B cell (primary cell): ENCODE results near the gene EHMT2. TPM values are rescaled to one million over a fixed set of nuclear protein-coding genes. Genes with fewer than 3 reads are reported as not detected.
"Not testable (repeated sequence)": the region's sequence is repeated elsewhere in the genome, so short reads cannot be mapped to it uniquely, and the experiment has no call there.

ENCODE experiments used
- ATAC-seq: fragments of 200-7000 bp; cut with Tn5 transposase; one replicate; pipeline ENCODE4 v1.10.0; 2021; ENCODE audit warnings: low read depth, mild to moderate bottlenecking, moderate number of reproducible peaks, moderate library complexity
- CTCF ChIA-PET: fragments of 350-600 bp; sonication (Branson Sonifier 250); formaldehyde crosslinking; loops from one replicate; lab custom pipeline; 2021; ENCODE audit warnings: antibody characterized with exemption, inconsistent platforms; lab: Charles Lee
- POLR2A ChIA-PET: fragments of 350-600 bp; sonication (Branson Sonifier 250); formaldehyde crosslinking; loops from one replicate; lab custom pipeline; 2021; ENCODE audit warnings: antibody characterized with exemption; lab: Charles Lee
- DNase-seq: peaks from one replicate; pipeline ENCODE4 v3.0.0; 2013
- H2AFZ ChIP-seq: 2 replicates; pipeline ENCODE4 v1.6.1; 2012; ENCODE audit warnings: mild to moderate bottlenecking, low read depth, low read length; ENCODE audit not compliant: insufficient read depth, poor library complexity, severe bottlenecking
- H3K27ac ChIP-seq, 2 donors: 1 replicate in 1 of 2; 2 replicates in 1 of 2; pipeline ENCODE4 v1.5.1; 2012 to 2013; ENCODE audit warnings: low read length in 2 of 2, mild to moderate bottlenecking in 2 of 2, moderate library complexity in 1 of 2
- H3K27me3 ChIP-seq, 4 experiments: fragments of 200-600 bp in 1 of 4; sonication (generic) in 1 of 4; replicated peaks in 1 of 4; 1 replicate in 2 of 4; 2 replicates in 2 of 4; pipeline versions ENCODE4 v1.6.1 to v1.7.0; 2013 to 2016; ENCODE audit warnings: low read length in 3 of 4, mild to moderate bottlenecking in 2 of 4, mixed read lengths in 1 of 4, moderate library complexity in 1 of 4; ENCODE audit not compliant: insufficient read depth in 4 of 4, control insufficient read depth in 3 of 4; ENCODE audit errors: control extremely low read depth in 1 of 4
- H3K36me3 ChIP-seq, 2 experiments: replicated peaks in 1 of 2; 1 replicate in 1 of 2; 2 replicates in 1 of 2; pipeline versions ENCODE4 v1.6.1 to v1.7.1; 2013; ENCODE audit warnings: low read length in 1 of 2; ENCODE audit not compliant: insufficient read depth in 2 of 2, control insufficient read depth in 1 of 2; ENCODE audit errors: control extremely low read depth in 1 of 2, extremely low read depth in 1 of 2
- H3K4me1 ChIP-seq, 2 donors: fragments of 200-600 bp in 1 of 2; sonication (generic) in 1 of 2; 1 replicate in 1 of 2; 2 replicates in 1 of 2; pipeline versions ENCODE4 v1.5.1 to v1.6.1; 2013 to 2017; ENCODE audit warnings: low read length in 2 of 2; ENCODE audit not compliant: control insufficient read depth in 2 of 2, insufficient read depth in 2 of 2
- H3K4me2 ChIP-seq: replicated peaks from 2 replicates; pipeline ENCODE3; 2012; ENCODE audit warnings: mild to moderate bottlenecking, low read depth, low read length; ENCODE audit not compliant: poor library complexity, severe bottlenecking
- H3K4me3 ChIP-seq, 5 experiments: fragments of 200-600 bp in 1 of 5; sonication (generic) in 1 of 5; 1 replicate in 3 of 5; 2 replicates in 2 of 5; pipeline versions ENCODE4 v1.5.1 to v1.7.0; 2011 to 2016; ENCODE audit warnings: low read length in 4 of 5, mild to moderate bottlenecking in 4 of 5, low read depth in 2 of 5, control low read depth in 1 of 5, moderate library complexity in 1 of 5; ENCODE audit not compliant: insufficient read depth in 1 of 5; ENCODE audit errors: control extremely low read depth in 1 of 5, extremely low read depth in 1 of 5
- H3K79me2 ChIP-seq: fragments of 200-600 bp; sonication (generic); one replicate; pipeline ENCODE4 v1.6.0; 2016; ENCODE audit warnings: low read length; ENCODE audit not compliant: control insufficient read depth, insufficient read depth
- H3K9ac ChIP-seq: fragments of 200-600 bp; sonication (generic); 2 replicates; pipeline ENCODE4 v1.6.1; 2017; ENCODE audit warnings: mild to moderate bottlenecking, low read length, moderate library complexity
- H3K9me3 ChIP-seq, 3 donors: one replicate each; pipeline versions ENCODE4 v1.6.1 to v1.7.1; 2013; ENCODE audit warnings: low read length in 2 of 3; ENCODE audit not compliant: control insufficient read depth in 2 of 3, insufficient read depth in 1 of 3; ENCODE audit errors: control extremely low read depth in 1 of 3
- H4K20me1 ChIP-seq: 2 replicates; pipeline ENCODE4 v1.6.0; 2012; ENCODE audit warnings: mild to moderate bottlenecking, low read length; ENCODE audit not compliant: insufficient read depth, control insufficient read depth, poor library complexity, severe bottlenecking
- H3K27ac Mint-ChIP-seq: one replicate; pipeline ENCODE4 v1.8.0; 2021; ENCODE audit warnings: mixed read lengths
- H3K27me3 Mint-ChIP-seq: one replicate; pipeline ENCODE4 v1.8.0; 2021; ENCODE audit warnings: mixed read lengths
- H3K4me1 Mint-ChIP-seq: one replicate; pipeline ENCODE4 v1.8.0; 2021; ENCODE audit warnings: mixed read lengths
- H3K4me3 Mint-ChIP-seq: one replicate; pipeline ENCODE4 v1.8.0; 2021; ENCODE audit warnings: mixed read lengths
- H3K9me3 Mint-ChIP-seq: one replicate; pipeline ENCODE4 v1.8.0; 2022; ENCODE audit warnings: mixed read lengths; ENCODE audit not compliant: insufficient read depth
- EZH2 ChIP-seq: IDR thresholded peaks from 2 replicates; pipeline ENCODE4 v1.6.1; 2012; ENCODE audit warnings: borderline replicate concordance, low read depth, mild to moderate bottlenecking, moderate library complexity, low read length; ENCODE audit not compliant: insufficient read depth, poor library complexity, severe bottlenecking
- WGBS: methylation state at CpG from one replicate; pipeline ENCODE4 v1.1.5; 2013; ENCODE audit warnings: missing lambda C conversion rate; ENCODE audit not compliant: insufficient coverage; 5-methylcytosine and 5-hydroxymethylcytosine counted together
- intact Hi-C: fragments of 100-400 bp; cut with micrococcal nuclease; formaldehyde crosslinking; loops from one replicate; pipeline ENCODE4 v1.10.0; 2022
- polyA plus RNA-seq: library from polyadenylated mRNA; depleted of rRNA; stranded (reverse); fragments of >200 nt; gene quantifications from 2 replicates; pipeline ENCODE4 v1.2.3, GENCODE V29; 2012
- total RNA-seq, 2 donors: library from RNA; stranded (reverse); fragments of 120-200 nt in 1 of 2; gene quantifications; 1 replicate in 1 of 2; 2 replicates in 1 of 2; pipeline versions ENCODE4 v1.2.3 to v1.2.4, GENCODE V29; 2013 to 2022
- TF ChIP-seq, protein P1 (sequence below): fragments of 200-600 bp; IDR thresholded peaks from one replicate; pipeline ENCODE4 v1.8.0; 2022; ENCODE audit warnings: antibody characterized with exemption, mild to moderate bottlenecking

The EHMT2 gene
- total and polyA plus RNA-seq, 2 donors (not counting 1 experiment from before 2014, with no cell fraction given), result 86.1 to 108 TPM

DNA sequence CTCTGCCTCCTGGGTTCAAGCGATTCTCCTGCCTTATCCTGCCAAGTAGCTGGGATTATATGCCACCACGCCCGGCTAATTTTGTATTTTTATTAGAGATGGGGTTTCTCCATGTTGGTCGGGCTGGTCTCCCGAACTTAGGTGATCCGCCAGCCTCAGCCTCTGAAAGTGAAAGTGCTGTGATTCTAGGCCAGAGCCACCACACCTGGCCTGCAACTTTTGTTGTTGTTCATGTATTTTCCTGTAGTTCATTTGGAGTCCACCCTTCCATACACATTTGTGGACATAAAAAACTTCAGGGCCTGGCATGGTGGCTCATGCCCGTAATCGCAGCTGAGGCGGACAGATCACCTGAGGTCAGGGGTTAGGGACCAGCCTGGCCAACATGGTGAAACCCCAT is 55.4 kb downstream of the EHMT2 start:
- Histone ChIP-seq H3K9ac (no peak overlapping the region), H3K4me2 (no peak overlapping the region), H3K27me3 (no peaks in the 10 kb centered on the region), H3K79me2 (peaks cover 14% of the 10 kb centered on the region), H3K36me3 (peaks cover 4 to 44% of the 10 kb centered on the region in 2 experiments), H3K4me3 (no peak overlapping the region), H3K4me1 (peaks cover 10 to 21% of the 10 kb centered on the region in 2 donors), H3K9me3 (no peaks in the 10 kb centered on the region), H3K27ac (no peak overlapping the region), H2AFZ (no peak overlapping the region), H4K20me1 (peaks cover 10% of the 10 kb centered on the region)
- Mint-ChIP-seq H3K27ac (no peak overlapping the region), H3K4me1 (peaks cover 16% of the 10 kb centered on the region), H3K4me3 (no peak overlapping the region), H3K9me3 (no peaks in the 10 kb centered on the region), H3K27me3 (no peaks in the 10 kb centered on the region)
- ChIA-PET POLR2A (no interaction called here), CTCF (no interaction called here)
- no peak for ATAC-seq
- 95% methylated on average over 6 of the region's 9 CpGs for WGBS
- no peak for DNase-seq
- TF ChIP-seq, protein P1, sequence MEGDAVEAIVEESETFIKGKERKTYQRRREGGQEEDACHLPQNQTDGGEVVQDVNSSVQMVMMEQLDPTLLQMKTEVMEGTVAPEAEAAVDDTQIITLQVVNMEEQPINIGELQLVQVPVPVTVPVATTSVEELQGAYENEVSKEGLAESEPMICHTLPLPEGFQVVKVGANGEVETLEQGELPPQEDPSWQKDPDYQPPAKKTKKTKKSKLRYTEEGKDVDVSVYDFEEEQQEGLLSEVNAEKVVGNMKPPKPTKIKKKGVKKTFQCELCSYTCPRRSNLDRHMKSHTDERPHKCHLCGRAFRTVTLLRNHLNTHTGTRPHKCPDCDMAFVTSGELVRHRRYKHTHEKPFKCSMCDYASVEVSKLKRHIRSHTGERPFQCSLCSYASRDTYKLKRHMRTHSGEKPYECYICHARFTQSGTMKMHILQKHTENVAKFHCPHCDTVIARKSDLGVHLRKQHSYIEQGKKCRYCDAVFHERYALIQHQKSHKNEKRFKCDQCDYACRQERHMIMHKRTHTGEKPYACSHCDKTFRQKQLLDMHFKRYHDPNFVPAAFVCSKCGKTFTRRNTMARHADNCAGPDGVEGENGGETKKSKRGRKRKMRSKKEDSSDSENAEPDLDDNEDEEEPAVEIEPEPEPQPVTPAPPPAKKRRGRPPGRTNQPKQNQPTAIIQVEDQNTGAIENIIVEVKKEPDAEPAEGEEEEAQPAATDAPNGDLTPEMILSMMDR, result no peak
- no peak for TF ChIP-seq EZH2
- intact Hi-C loops, result no loop called here

DNA sequence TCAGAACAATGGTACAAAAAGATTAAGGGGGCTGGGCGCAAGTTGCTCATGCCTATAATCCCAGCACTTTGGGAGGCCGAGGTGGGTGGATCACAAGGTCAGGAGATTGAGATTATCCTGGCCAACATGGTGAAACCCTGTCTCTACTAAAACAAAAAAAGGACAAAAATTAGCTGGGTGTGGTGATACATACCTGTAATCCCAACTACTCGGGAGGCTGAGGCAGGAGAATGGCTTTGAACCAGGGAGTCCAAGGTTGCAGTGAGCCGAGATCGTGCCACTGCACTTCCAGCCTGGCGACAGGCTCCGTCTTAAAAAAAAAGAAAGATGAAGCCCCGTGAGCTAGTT is 57.7 kb downstream of the EHMT2 start:
- H3K27me3 ChIP-seq, H3K9me3 Mint-ChIP-seq, H3K27me3 Mint-ChIP-seq, H3K4me3 ChIP-seq, H3K27ac Mint-ChIP-seq, POLR2A ChIA-PET, H3K27ac ChIP-seq, H3K9me3 ChIP-seq, ATAC-seq, H3K4me2 ChIP-seq, H3K9ac ChIP-seq, H2AFZ ChIP-seq, DNase-seq, H3K4me3 Mint-ChIP-seq: not testable (repeated sequence)
- CTCF ChIA-PET, result interaction anchor here (0.7 to 2.0 kb wide), 5 partner anchors 10 to 250 kb away, joined by 3 to 5 read pairs (median 3); partner anchors contain the start of gene NEU1
- H3K4me1 ChIP-seq, result peaks cover 24 to 40% of the 10 kb centered on the region in 2 donors
- peaks cover 4 to 46% of the 10 kb centered on the region in 2 experiments for H3K36me3 ChIP-seq
- peaks cover 33% of the 10 kb centered on the region for H3K4me1 Mint-ChIP-seq
- H4K20me1 ChIP-seq, result peaks cover 13% of the 10 kb centered on the region
- peaks cover 37% of the 10 kb centered on the region for H3K79me2 ChIP-seq
- intact Hi-C loops, result loop anchor here (10.0 kb wide), 1 partner anchor 135 kb away; the partner anchor contains the start of gene DXO
- 100% methylated on average over 2 of the region's 8 CpGs for WGBS
